HL-60 (cell line): Measurements from ENCODE around the gene GBP1.
"Not testable (repeated sequence)": the region's sequence is repeated elsewhere in the genome, so short reads cannot be mapped to it uniquely, and the experiment has no call there.

ENCODE experiments used
- DNase-seq, 2 experiments: peaks; one replicate each; pipeline ENCODE4 v3.0.0-alpha.2; 2010 to 2020; ENCODE audit warnings: low read depth in 1 of 2, low spot score in 1 of 2
- H3K27ac ChIP-seq: fragments of 250-450 bp; sonication (Bioruptor Pico); replicated peaks from 2 replicates; pipeline ENCODE4 v1.5.1; 2020; ENCODE audit warnings: mild to moderate bottlenecking, moderate library complexity
- H3K27me3 ChIP-seq: fragments of 250-450 bp; sonication (Bioruptor Pico); 2 replicates; pipeline ENCODE4 v1.5.1; 2021; ENCODE audit warnings: mild to moderate bottlenecking, moderate library complexity; ENCODE audit not compliant: insufficient read depth, poor library complexity, severe bottlenecking
- H3K4me3 ChIP-seq: replicated peaks from 2 replicates; pipeline ENCODE4 v1.5.1; 2011; ENCODE audit warnings: mild to moderate bottlenecking, control low read depth, low read length; ENCODE audit not compliant: insufficient read depth
- CTCF ChIP-seq: IDR thresholded peaks from one replicate; pipeline ENCODE4 v1.5.1; 2011; ENCODE audit warnings: low read length, control low read depth, inconsistent platforms; ENCODE audit not compliant: insufficient read depth
- GABPA ChIP-seq: IDR thresholded peaks from 2 replicates; pipeline ENCODE4 v1.6.1; 2012; ENCODE audit warnings: low read depth
- POLR2AphosphoS5 ChIP-seq: IDR thresholded peaks from 2 replicates; pipeline ENCODE4 v1.6.1; 2012; ENCODE audit warnings: low read depth
- REST ChIP-seq: IDR thresholded peaks from 2 replicates; pipeline ENCODE4 v1.6.1; 2012; ENCODE audit warnings: low read depth; ENCODE audit not compliant: insufficient replicate concordance
- SPI1 ChIP-seq: IDR thresholded peaks from 2 replicates; pipeline ENCODE4 v1.6.1; 2012; ENCODE audit warnings: low read depth, mild to moderate bottlenecking, borderline replicate concordance

The GBP1 gene

GRCh38 chr1:89051300-89051954, 13.6 kb downstream of the GBP1 start:
- TF ChIP-seq POLR2AphosphoS5 = no peak
- no peak for TF ChIP-seq CTCF
- no peak for TF ChIP-seq GABPA
- no peak for TF ChIP-seq REST
- TF ChIP-seq SPI1 = no peak
- DNase-seq = no peak
- Histone ChIP-seq H3K27ac (no peak overlapping the region), H3K27me3 (no peaks in the 10 kb centered on the region), H3K4me3 (no peak overlapping the region)

GRCh38 chr1:89050649-89051033, 14.4 kb downstream of the GBP1 start:
- TF ChIP-seq SPI1 = no peak
- TF ChIP-seq CTCF = no peak
- no peak for TF ChIP-seq GABPA
- no peak for TF ChIP-seq REST
- no peak for TF ChIP-seq POLR2AphosphoS5
- no peak for DNase-seq
- no peak overlapping the region for H3K27ac ChIP-seq
- no peaks in the 10 kb centered on the region for H3K27me3 ChIP-seq
- H3K4me3 ChIP-seq = no peak overlapping the region

- not testable (repeated sequence) for H3K27me3 ChIP-seq, H3K27ac ChIP-seq, DNase-seq, H3K4me3 ChIP-seq
Observed at GRCh38 chr1:89049901-89050648, 14.9 kb downstream of the GBP1 start.

- not testable (repeated sequence) for H3K27ac ChIP-seq, H3K27me3 ChIP-seq, H3K4me3 ChIP-seq, DNase-seq
Observed at GRCh38 chr1:89049187-89049586, 15.8 kb downstream of the GBP1 start.

- Histone ChIP-seq H3K27ac (no peak overlapping the region), H3K27me3 (no peaks in the 10 kb centered on the region), H3K4me3 (no peak overlapping the region)
- TF ChIP-seq GABPA (no peak), SPI1 (no peak), POLR2AphosphoS5 (no peak), REST (no peak), CTCF (no peak)
- no peak for DNase-seq
Observed at GRCh38 chr1:89047734-89048133, 17.3 kb downstream of the GBP1 start.
